Measurements from ENCODE around the gene KANSL1. TPM values are rescaled to one million over a fixed set of nuclear protein-coding genes. Genes with fewer than 3 reads are reported as not detected.

The KANSL1 gene
- total RNA-seq, 2 experiments from 2014 or later: 54.4 to 55.3 TPM

DNA sequence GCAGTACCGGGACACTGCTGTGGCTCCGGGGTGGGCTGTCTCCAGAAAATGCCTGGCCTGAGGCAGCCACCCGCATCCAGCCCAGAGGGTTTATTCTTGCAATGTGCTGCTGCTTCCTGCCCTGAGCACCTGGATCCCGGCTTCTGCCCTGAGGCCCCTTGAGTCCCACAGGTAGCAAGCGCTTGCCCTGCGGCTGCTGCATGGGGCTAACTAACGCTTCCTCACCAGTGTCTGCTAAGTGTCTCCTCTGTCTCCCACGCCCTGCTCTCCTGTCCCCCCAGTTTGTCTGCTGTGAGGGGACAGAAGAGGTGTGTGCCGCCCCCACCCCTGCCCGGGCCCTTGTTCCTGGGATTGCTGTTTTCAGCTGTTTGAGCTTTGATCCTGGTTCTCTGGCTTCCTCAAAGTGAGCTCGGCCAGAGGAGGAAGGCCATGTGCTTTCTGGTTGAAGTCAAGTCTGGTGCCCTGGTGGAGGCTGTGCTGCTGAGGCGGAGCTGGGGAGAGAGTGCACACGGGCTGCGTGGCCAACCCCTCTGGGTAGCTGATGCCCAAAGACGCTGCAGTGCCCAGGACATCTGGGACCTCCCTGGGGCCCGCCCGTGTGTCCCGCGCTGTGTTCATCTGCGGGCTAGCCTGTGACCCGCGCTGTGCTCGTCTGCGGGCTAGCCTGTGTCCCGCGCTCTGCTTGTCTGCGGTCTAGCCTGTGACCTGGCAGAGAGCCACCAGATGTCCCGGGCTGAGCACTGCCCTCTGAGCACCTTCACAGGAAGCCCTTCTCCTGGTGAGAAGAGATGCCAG lies 181.3 kb downstream of the KANSL1 start:
- intact Hi-C loops (cut with micrococcal nuclease): no loop called here
- TF ChIP-seq, protein P1, sequence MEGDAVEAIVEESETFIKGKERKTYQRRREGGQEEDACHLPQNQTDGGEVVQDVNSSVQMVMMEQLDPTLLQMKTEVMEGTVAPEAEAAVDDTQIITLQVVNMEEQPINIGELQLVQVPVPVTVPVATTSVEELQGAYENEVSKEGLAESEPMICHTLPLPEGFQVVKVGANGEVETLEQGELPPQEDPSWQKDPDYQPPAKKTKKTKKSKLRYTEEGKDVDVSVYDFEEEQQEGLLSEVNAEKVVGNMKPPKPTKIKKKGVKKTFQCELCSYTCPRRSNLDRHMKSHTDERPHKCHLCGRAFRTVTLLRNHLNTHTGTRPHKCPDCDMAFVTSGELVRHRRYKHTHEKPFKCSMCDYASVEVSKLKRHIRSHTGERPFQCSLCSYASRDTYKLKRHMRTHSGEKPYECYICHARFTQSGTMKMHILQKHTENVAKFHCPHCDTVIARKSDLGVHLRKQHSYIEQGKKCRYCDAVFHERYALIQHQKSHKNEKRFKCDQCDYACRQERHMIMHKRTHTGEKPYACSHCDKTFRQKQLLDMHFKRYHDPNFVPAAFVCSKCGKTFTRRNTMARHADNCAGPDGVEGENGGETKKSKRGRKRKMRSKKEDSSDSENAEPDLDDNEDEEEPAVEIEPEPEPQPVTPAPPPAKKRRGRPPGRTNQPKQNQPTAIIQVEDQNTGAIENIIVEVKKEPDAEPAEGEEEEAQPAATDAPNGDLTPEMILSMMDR (IDR thresholded peaks at IDR 0.05): no peak
- no peaks in the 10 kb centered on the region for H3K9me3 Mint-ChIP-seq
- no peak overlapping the region for H3K27ac Mint-ChIP-seq
- no peaks in the 10 kb centered on the region for H3K27me3 Mint-ChIP-seq
- no peaks in the 10 kb centered on the region for H3K4me1 Mint-ChIP-seq (ENCODE audit: low read depth)
- POLR2A ChIA-PET: no interaction called here
- no peaks in the 10 kb centered on the region for H3K36me3 Mint-ChIP-seq (ENCODE audit: low read depth)
- DNase-seq (no peak), ATAC-seq (no peak)
- CTCF ChIA-PET: interaction anchor here (0.7 to 2.5 kb wide), 2 partner anchors 8 to 32 kb away, joined by 3 to 9 read pairs; no protein-coding TSS in a partner anchor
- no peak overlapping the region for H3K4me3 Mint-ChIP-seq

GRCh38 chr17:46010597-46011186 lies 182.5 kb downstream of the KANSL1 start:
- no peaks in the 10 kb centered on the region for H3K36me3 Mint-ChIP-seq (ENCODE audit: low read depth)
- TF ChIP-seq, protein P1 (IDR thresholded peaks at IDR 0.05): no peak
- POLR2A ChIA-PET: no interaction called here

DNA sequence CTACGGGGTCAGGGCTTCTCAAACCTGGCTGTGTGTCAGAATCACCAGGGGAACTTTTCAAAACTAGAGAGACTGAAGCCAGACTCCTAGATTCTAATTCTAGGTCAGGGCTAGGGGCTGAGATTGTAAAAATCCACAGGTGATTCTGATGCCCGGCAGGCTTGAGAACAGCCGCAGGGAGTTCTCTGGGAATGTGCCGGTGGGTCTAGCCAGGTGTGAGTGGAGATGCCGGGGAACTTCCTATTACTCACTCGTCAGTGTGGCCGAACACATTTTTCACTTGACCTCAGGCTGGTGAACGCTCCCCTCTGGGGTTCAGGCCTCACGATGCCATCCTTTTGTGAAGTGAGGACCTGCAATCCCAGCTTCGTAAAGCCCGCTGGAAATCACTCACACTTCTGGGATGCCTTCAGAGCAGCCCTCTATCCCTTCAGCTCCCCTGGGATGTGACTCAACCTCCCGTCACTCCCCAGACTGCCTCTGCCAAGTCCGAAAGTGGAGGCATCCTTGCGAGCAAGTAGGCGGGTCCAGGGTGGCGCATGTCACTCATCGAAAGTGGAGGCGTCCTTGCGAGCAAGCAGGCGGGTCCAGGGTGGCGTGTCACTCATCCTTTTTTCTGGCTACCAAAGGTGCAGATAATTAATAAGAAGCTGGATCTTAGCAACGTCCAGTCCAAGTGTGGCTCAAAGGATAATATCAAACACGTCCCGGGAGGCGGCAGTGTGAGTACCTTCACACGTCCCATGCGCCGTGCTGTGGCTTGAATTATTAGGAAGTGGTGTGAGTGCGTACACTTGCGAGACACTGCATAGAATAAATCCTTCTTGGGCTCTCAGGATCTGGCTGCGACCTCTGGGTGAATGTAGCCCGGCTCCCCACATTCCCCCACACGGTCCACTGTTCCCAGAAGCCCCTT lies 183.3 kb downstream of the KANSL1 start:
- ChIA-PET CTCF (no interaction called here), POLR2A (no interaction called here)
- no peaks in the 10 kb centered on the region for H3K4me1 Mint-ChIP-seq (ENCODE audit: low read depth)
- H3K36me3 Mint-ChIP-seq (ENCODE audit: low read depth): no peaks in the 10 kb centered on the region
- intact Hi-C loops (cut with micrococcal nuclease): loop anchor here (10.0 kb wide), 1 partner anchor 275 kb away; no protein-coding TSS in a partner anchor
- TF ChIP-seq, protein P1 (IDR thresholded peaks at IDR 0.05): no peak
- ATAC-seq (no peak), DNase-seq (no peak)
- no peaks in the 10 kb centered on the region for H3K9me3 Mint-ChIP-seq
- no peak overlapping the region for H3K4me3 Mint-ChIP-seq
- no peaks in the 10 kb centered on the region for H3K27me3 Mint-ChIP-seq
- H3K27ac Mint-ChIP-seq: no peak overlapping the region

More at GRCh38 chr17:46010597-46011186, 182.5 kb downstream of the KANSL1 start:
- no peak for DNase-seq
- ATAC-seq: no peak
- intact Hi-C loops (cut with micrococcal nuclease): no loop called here
- no peak overlapping the region for H3K27ac Mint-ChIP-seq
- H3K4me1 Mint-ChIP-seq (ENCODE audit: low read depth): no peaks in the 10 kb centered on the region
- CTCF ChIA-PET: no interaction called here
- H3K9me3 Mint-ChIP-seq: no peaks in the 10 kb centered on the region
- H3K27me3 Mint-ChIP-seq: no peaks in the 10 kb centered on the region
- H3K4me3 Mint-ChIP-seq: no peak overlapping the region

DNA sequence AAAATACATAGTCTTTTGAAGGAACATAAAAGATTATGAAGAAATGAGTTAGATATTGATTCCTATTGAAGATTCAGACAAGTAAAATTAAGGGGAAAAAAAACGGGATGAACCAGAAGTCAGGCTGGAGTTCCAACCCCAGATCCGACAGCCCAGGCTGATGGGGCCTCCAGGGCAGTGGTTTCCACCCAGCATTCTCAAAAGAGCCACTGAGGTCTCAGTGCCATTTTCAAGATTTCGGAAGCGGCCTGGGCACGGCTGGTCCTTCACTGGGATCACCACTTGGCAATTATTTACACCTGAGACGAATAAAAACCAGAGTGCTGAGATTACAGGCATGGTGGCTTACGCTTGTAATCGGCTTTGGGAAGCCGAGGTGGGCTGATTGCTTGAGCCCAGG lies 184.6 kb downstream of the KANSL1 start:
- no peaks in the 10 kb centered on the region for H3K9me3 Mint-ChIP-seq
- H3K27ac Mint-ChIP-seq: no peak overlapping the region
- H3K27me3 Mint-ChIP-seq: no peaks in the 10 kb centered on the region
- H3K4me3 Mint-ChIP-seq: no peak overlapping the region
- DNase-seq: no peak
- intact Hi-C loops (cut with micrococcal nuclease): loop anchor here (10.0 kb wide), 1 partner anchor 276 kb away; no protein-coding TSS in a partner anchor
- ChIA-PET POLR2A (no interaction called here), CTCF (interaction anchor here (1.8 kb wide), 1 partner anchor 12 kb away, joined by 4 read pairs; no protein-coding TSS in a partner anchor)
- no peaks in the 10 kb centered on the region for H3K4me1 Mint-ChIP-seq (ENCODE audit: low read depth)
- H3K36me3 Mint-ChIP-seq (ENCODE audit: low read depth): no peaks in the 10 kb centered on the region
- TF ChIP-seq, protein P1 (IDR thresholded peaks at IDR 0.05): no peak
- ATAC-seq: no peak
